ENCODE measurements around the gene LPAR6.

The LPAR6 gene

GRCh38 chr13:48369988-48370387 lies 42.9 kb downstream of the LPAR6 start:
- no peak for FAIRE-seq
